RCC 7860 (cell line): ENCODE results near the gene AHI1.

Source experiments
- DNase-seq: peaks from one replicate; pipeline ENCODE4 v3.0.0-alpha.2; 2015; ENCODE audit warnings: low spot score
- FAIRE-seq: peaks from 2 replicates; lab custom pipeline; 2012; peaks lifted over from hg19 to GRCh38; lab: Jason Lieb, UNC

AHI1 gene

GRCh38 chr6:135497412-135498184 is at the start of gene AHI1:
TSS of gene AHI1 (minus strand) at chr6:135497740. CDS start at chr6:135492237, 5,503 bp downstream.
- peak; percentile 86 for DNase-seq
- FAIRE-seq, result no peak

DNA sequence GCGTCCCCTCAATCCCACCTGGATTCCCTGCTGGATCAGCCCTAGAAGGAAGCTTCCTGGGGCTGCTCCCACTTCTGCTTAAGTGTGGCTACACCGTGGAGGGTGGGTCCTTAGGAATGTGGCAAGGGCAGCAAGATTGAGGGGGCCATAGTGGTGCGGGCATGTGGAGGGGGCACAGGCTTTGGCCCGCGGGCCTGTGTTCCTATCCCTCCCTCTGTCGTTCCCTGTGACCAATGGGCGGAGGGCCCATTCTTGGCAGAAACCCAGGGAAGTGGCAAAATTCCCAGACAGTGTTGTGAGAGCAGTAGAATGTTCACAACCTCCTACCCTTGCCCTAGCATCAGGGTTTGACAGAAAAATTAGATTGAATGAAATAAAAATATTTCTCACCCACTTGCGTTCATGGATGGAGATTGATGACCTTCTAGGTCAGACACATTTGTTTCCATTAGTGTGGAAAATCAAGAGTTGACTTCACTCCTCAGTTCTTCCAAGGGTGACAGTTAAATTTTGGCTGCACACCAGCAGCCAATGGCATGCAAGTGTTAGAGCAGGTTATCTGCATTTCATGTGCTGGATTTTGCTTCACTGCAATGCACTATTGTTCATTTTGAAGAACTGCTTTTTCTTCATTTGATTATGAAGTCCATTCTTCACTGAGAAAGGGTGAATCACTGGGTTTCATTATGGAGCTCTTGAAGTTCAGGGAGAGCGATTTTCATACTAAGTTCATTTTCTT is 49.3 kb upstream of the AHI1 start:
- no peak for DNase-seq
- no peak for FAIRE-seq

DNA sequence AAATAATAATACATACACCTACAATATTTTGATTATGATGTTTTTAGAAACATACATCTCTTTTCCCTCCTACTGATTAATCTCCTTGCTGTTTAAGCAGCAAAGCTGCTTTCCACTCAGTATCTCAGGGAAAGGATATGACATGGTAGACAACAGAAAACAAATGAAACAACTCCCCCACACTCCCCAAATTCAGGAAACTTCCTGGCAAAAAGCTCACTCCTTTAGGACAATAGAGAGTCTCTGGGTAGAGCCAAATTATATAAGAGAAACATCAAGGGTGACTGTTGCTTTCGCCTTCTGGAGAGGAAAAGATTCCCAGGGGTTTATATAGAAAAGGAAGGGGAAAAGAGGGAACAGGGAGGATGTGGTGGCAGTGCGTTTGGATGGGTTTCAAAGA is 48.7 kb upstream of the AHI1 start:
- DNase-seq (no peak), FAIRE-seq (no peak)

DNA sequence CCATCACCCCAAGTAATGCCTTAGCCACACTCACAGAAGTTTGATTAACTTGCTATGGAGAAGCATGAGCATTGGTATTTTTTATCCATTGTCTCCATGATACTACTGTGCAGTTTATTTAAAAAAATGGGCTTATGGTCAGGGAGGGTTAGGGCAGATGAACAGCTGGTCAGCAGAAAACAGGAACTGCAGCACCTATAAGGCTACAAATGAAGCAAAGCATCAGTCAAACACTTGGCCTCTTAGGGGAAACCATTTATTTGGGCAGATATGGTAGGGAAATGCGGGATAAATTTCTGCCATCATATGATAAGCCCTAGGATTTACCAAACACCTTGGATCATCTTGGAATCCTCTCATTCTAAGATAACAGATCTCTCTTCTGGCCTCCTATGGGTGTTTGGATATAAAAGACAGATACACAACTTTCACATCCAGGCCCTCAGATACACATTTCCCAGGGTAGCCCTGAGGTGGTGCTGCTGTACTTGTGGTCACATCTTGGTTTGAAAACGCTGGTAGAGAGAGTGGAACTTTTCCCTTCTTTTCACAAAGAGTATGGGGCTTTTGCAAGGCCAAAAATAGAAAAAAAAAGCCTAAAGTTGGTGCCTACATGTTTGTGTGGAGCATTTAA is 42.8 kb upstream of the AHI1 start:
- no peak for FAIRE-seq

DNA sequence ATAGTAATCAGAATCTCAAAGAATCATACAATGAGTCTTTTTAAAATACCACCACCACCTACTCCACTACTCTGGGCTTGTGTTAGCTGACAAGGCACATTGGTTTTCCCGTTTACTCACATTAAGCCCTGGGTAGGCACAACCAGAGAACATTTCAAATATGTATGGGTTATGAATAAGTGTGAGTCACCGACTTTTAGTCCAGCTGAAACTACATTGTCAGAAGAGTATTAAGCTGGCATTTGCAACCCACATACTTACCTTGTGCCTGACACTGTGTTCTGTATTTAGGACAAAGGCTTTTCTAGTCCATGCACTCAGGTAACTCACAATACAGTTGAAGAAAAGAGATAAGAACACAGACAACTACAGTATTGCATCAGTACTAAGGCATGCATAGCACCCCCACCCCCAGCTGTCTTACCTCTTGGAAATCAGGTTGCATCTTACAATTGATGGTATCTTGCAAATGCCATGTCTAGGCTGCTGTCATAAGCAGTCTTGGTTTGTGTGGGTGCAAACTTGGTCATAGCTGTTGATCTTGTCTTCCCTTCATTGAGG is 40.3 kb upstream of the AHI1 start:
- FAIRE-seq, result peak; percentile 84
- peak; percentile 83 for DNase-seq

More for the DNA sequence above, 42.8 kb upstream of the AHI1 start:
- no peak for DNase-seq

DNA sequence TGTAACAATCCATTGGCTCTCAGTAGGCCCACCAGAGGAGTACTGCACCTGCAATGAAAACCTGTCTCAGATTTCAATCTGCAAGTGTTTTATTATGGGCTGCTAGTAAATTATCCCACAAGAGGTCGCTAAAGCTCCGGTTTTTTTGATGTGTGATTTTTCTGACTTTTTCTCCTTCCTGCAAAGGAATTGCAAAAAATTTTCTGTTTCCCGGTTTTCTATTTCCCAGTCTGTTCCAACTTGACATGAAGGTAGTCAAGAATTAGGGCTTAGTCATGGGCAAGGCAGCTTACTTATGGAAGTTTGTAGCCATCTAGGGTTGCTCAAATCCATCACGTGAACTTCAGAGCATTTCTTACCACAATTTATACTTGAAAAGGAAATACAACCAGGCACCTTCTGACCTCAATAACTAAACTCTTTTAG is 38.5 kb upstream of the AHI1 start:
- DNase-seq (peak; percentile 61), FAIRE-seq (peak; percentile 71)

- peak; percentile 79 for FAIRE-seq
- DNase-seq, result peak; percentile 47
Measured at GRCh38 chr6:135534773-135535380, 37.3 kb upstream of the AHI1 start.

DNA sequence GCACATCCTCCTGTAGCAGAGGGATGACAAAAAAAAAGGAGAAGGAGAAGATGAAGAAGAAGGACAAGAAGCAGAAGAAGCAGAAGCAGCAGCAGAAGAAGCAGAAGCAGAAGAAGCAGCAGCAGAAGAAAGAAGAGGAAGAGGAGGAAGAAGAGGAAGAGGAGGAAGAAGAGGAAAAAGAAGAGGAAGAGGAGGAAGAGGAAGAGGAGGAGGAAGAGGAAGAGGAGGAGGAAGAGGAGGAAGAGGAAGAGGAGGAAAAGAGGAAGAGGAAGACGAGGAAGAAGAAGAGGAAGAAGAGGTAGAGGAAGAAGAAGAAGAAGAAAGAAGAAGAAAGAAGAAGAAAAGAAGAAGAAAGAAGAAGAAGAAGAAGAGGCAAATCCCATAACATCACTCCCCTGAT is 35.0 kb upstream of the AHI1 start:
- DNase-seq (no peak), FAIRE-seq (no peak)

DNA sequence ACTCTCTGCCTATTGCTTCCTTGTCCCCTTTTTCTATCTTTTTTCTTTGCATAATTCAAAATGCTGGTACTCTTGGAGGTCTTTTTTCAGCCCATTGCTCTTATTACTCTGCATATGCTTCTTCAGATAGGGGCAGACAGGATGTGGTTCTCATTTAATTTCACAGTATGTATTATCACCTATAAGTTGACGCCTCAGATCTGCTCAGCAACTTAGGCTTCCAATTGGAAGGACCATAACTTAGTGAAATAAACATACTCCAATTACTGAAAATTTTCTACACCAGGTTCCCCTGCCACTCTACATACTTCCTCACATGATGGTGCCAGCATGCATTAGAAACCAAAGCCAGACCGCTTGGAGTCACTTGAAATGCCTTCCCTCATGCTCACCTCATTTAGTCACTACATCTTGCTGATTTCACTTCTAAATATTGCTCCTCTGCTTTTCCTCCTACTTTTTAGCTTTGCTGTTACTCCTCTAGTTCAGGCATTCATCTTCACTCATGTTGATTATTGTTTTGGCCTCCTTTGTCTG is 34.5 kb upstream of the AHI1 start:
- no peak for FAIRE-seq
- DNase-seq, result no peak

DNA sequence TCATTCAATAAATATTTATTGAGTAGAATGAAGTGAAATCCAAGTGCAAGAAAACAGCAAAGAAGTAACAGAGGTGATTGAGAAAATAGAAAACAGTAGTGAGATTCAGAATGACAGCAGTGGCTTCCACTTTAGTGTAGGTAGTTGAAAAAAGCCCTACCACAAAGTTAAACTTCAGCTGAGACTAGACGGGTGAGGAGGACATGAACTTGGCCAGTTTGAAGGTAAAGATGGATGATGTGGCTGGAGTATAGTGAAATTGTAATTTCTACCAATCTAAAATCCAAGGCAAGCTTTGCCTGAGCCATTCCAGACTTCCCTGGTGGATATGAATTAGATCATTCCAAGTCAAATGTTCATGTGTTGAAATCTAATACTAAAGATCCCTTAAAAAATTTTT is 32.6 kb upstream of the AHI1 start:
- FAIRE-seq, result no peak
- no peak for DNase-seq

DNA sequence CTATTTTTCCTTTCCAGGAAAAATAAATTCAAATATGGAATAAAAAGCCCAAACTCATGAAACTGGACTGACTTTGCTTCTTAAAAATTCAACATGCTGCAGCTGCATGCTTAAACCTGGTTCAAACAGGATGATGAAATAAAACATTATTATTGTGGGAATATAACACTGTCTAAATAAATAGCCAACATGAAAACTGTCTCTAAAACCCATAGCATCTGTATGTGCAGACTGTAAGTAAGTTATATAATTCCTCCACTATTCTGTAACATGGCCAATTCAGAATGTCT is 30.4 kb upstream of the AHI1 start:
- no peak for DNase-seq
- no peak for FAIRE-seq

DNA sequence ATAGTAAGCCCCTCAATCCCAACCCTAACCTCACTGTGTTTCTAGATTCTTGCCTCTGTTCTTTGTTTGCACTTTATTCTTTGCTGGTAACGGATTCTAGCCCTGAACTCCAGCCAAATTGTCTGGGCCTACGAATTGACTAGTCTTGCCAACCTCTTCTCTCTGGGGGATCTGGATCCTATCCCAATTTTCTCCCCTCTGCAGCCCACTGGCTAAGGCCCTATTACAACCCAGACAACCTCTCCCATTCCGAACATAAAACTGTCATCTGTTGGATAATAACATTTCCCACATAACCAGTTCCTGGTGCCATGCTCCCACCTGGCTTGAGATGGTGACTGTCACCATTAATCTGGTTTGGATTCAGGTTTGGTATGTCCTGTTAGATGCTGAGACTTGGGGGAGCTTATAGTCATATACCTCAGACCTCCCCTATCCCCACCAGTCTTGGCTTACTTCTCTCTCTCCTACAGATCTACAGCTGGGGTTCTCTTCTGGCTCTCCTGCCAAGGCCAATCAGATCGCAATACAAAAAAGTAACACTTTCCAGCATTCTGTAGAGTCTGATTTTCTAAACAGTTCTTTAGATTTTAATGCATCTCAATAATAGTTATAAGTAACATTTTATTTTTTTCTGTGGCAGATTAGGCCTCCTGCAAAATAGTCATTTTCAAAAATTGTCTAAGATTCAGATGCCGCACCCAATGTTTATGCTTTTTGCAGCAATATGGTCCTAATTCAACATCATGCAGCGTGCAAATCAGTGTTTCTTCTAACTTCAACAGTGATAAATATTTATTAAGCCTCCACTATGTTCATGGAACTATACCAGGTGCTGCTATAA is 29.8 kb upstream of the AHI1 start:
- DNase-seq (no peak), FAIRE-seq (no peak)

- FAIRE-seq, result no peak
Measured at GRCh38 chr6:135525594-135525993, 28.1 kb upstream of the AHI1 start.

GRCh38 chr6:135522965-135523692 is 25.6 kb upstream of the AHI1 start:
- DNase-seq, result no peak
- FAIRE-seq, result no peak

More at GRCh38 chr6:135525594-135525993, 28.1 kb upstream of the AHI1 start:
- DNase-seq, result no peak

DNA sequence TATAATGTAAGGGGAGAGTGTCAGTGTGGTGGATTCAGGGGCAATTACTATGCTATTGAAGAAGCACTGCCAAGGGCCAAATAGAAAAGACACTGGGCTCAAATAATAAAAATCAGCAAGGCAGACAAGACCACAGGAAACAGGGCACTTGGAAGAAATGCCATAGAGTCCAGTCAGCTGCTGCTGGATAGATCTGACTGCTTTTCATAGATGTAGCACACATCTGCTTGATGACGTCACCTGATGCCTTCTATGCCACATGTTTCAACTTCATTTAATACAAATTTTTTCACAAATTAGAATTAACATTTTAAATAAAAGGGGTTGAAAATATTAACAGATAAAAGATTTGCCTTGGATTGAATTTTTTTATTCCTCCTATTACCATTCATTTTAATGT is 23.9 kb upstream of the AHI1 start:
- DNase-seq (no peak), FAIRE-seq (no peak)

DNA sequence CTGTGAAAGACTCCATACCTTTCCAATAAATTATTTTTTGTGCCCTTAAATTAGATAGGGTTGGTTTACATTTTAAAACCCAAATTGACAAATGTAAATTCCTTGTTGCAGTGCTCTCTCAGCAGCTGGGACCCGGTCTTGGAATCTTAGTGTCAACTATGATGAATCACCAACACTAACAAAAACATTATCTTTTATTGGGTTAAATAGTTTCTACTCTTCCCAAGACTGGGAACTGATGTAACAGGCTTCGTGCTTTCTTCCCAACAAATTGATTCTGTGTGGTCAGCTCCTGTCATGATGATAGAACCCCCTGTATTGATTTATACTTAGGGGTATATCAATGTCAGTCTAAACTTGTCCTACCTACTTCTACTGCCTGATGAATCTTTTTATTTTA is 23.2 kb upstream of the AHI1 start:
- FAIRE-seq (no peak), DNase-seq (no peak)

DNA sequence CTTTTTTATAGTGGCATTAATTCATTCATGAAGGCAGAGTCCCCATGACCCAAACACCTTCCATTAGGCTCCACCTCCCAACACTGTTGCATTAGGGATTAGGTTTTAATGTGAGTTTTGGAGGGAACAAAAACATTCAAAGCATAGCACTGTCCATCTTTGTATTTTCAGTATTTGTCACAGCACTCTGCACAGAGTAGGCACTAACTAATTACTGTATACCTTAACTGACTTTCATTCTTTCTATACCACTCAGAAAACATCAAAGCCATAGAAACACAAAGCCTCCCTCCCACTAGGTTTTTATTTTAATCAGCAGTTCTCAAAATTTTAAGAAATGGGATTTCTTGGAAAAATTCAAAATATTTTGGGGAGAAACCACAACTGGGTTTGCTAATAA is 21.8 kb upstream of the AHI1 start:
- no peak for FAIRE-seq
- no peak for DNase-seq

DNA sequence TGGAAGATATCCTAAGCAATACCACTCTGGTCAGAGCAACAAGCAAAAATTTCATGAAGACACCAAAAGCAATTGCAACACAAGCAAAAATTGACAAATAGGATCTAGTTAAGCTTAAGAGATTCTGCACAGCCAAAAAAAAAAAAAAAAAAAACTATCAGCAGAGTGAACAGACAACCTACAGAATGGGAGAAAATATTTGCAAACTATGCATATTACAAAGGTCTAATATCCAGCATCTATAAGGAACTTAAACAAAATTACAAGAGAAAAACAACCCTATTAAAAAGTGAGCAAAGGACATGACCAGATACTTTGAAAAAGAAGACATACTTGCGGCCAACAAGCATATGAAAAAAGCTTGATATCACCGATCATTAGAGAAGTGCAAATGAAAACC is 20.0 kb upstream of the AHI1 start:
- FAIRE-seq (no peak), DNase-seq (no peak)

- FAIRE-seq, result no peak
Measured at GRCh38 chr6:135514706-135515105, 17.2 kb upstream of the AHI1 start.

More at GRCh38 chr6:135514706-135515105, 17.2 kb upstream of the AHI1 start:
- no peak for DNase-seq
